Liver (tissue), 9 donors: ENCODE measurements around the gene APP. TPM values are rescaled to one million over a fixed set of nuclear protein-coding genes. Genes with fewer than 3 reads are reported as not detected.

Experiments
- DNase-seq: peaks from one replicate; pipeline ENCODE4 v3.0.0-alpha.2; 2017; ENCODE audit warnings: low spot score
- H3K27ac ChIP-seq, 2 donors: one replicate each; pipeline ENCODE4 v1.7.0; 2013; ENCODE audit warnings: inconsistent platforms in 2 of 2, low read length in 2 of 2, control low read depth in 1 of 2, low read depth in 1 of 2, mild to moderate bottlenecking in 1 of 2
- H3K27me3 ChIP-seq, 4 donors: one replicate each; pipeline versions ENCODE4 v1.6.1 to v1.7.0; 2013; ENCODE audit warnings: low read length in 3 of 4, inconsistent platforms in 1 of 4, mild to moderate bottlenecking in 1 of 4, moderate library complexity in 1 of 4; ENCODE audit not compliant: control insufficient read depth in 4 of 4, insufficient read depth in 4 of 4
- H3K36me3 ChIP-seq, 4 donors: one replicate each; pipeline versions ENCODE4 v1.6.1 to v1.7.0; 2013; ENCODE audit warnings: low read length in 3 of 4, mild to moderate bottlenecking in 3 of 4, low read depth in 1 of 4, moderate library complexity in 1 of 4; ENCODE audit not compliant: control insufficient read depth in 4 of 4, insufficient read depth in 3 of 4
- H3K4me1 ChIP-seq, 4 donors: one replicate each; pipeline versions ENCODE4 v1.6.1 to v1.7.0; 2013; ENCODE audit warnings: low read length in 3 of 4, mild to moderate bottlenecking in 3 of 4, moderate library complexity in 1 of 4; ENCODE audit not compliant: control insufficient read depth in 4 of 4, insufficient read depth in 4 of 4
- H3K4me3 ChIP-seq, 3 donors: one replicate each; pipeline versions ENCODE4 v1.6.1 to v1.7.0; 2013; ENCODE audit warnings: low read length in 3 of 3, control low read depth in 1 of 3, low read depth in 1 of 3, mild to moderate bottlenecking in 1 of 3
- H3K9ac ChIP-seq, 2 donors: one replicate each; pipeline ENCODE4 v1.7.0; 2013; ENCODE audit warnings: low read length in 2 of 2, mild to moderate bottlenecking in 2 of 2, moderate library complexity in 2 of 2, control low read depth in 1 of 2, low read depth in 1 of 2
- H3K9me3 ChIP-seq, 4 donors: one replicate each; pipeline versions ENCODE4 v1.6.1 to v1.7.0; 2013; ENCODE audit warnings: low read length in 3 of 4; ENCODE audit not compliant: control insufficient read depth in 4 of 4
- EGR1 ChIP-seq, 2 donors: IDR thresholded peaks; 2 replicates each; pipeline ENCODE4 v1.6.1; 2016 to 2018; ENCODE audit warnings: antibody characterized with exemption in 2 of 2, low read depth in 2 of 2
- FOXA2 ChIP-seq: IDR thresholded peaks from 2 replicates; pipeline ENCODE4 v1.6.1; 2016; ENCODE audit warnings: antibody characterized with exemption
- GABPA ChIP-seq, 2 donors: IDR thresholded peaks in 1 of 2; conservative IDR thresholded peaks in 1 of 2; 2 replicates each; pipeline ENCODE4 v1.6.1; 2016; ENCODE audit warnings: antibody characterized with exemption in 2 of 2, mild to moderate bottlenecking in 1 of 2, moderate library complexity in 1 of 2
- HNF4A ChIP-seq, 2 donors: conservative IDR thresholded peaks; 2 replicates each; pipeline ENCODE4 v1.6.1; 2016; ENCODE audit warnings: antibody characterized with exemption in 2 of 2, mild to moderate bottlenecking in 2 of 2
- HNF4G ChIP-seq: IDR thresholded peaks from 2 replicates; pipeline ENCODE4 v1.6.1; 2016; ENCODE audit warnings: antibody characterized with exemption
- JUND ChIP-seq, 2 donors: IDR thresholded peaks; 2 replicates each; pipeline ENCODE4 v1.6.1; 2016; ENCODE audit warnings: antibody characterized with exemption in 2 of 2
- NR2F2 ChIP-seq: IDR thresholded peaks from 2 replicates; pipeline ENCODE4 v1.6.1; 2016; ENCODE audit warnings: antibody characterized with exemption
- RAD21 ChIP-seq, 2 donors: IDR thresholded peaks; 2 replicates each; pipeline ENCODE4 v1.6.1; 2016; ENCODE audit warnings: antibody characterized with exemption in 2 of 2, mild to moderate bottlenecking in 2 of 2
- RXRA ChIP-seq, 2 donors: IDR thresholded peaks; 2 replicates each; pipeline ENCODE4 v1.6.1; 2017 to 2018; ENCODE audit warnings: antibody characterized with exemption in 2 of 2, mild to moderate bottlenecking in 1 of 2
- SP1 ChIP-seq: IDR thresholded peaks from 2 replicates; pipeline ENCODE4 v1.6.1; 2018; ENCODE audit warnings: antibody characterized with exemption, mild to moderate bottlenecking
- YY1 ChIP-seq: IDR thresholded peaks from 2 replicates; pipeline ENCODE4 v1.6.1; 2016; ENCODE audit warnings: antibody characterized with exemption, mild to moderate bottlenecking
- WGBS: extraction: QIAGEN DNeasy Blood & Tissue Kit; methylation state at CpG from one replicate; pipeline ENCODE4 v1.1.7; 2013; 5-methylcytosine and 5-hydroxymethylcytosine counted together
- polyA plus RNA-seq, 2 donors: library from polyadenylated mRNA; stranded (reverse) in 1 of 2; unstranded in 1 of 2; fragments of 200-250 nt in 1 of 2; fragments of >200 nt in 1 of 2; fragmentation: Nextera tagmentation in 1 of 2; extraction: Ambion mirVana in 1 of 2; gene quantifications; one replicate each; pipeline versions ENCODE4 v1.2.1 to v1.2.3, GENCODE V29; 2013 to 2015
- total RNA-seq, 2 donors: library from RNA; depleted of rRNA; stranded (reverse); fragments of >200 nt; gene quantifications; one replicate each; pipeline ENCODE4 v1.2.3, GENCODE V29; 2014
- TF ChIP-seq, protein P1 (sequence below): IDR thresholded peaks from 2 replicates; pipeline ENCODE4 v1.6.1; 2016; ENCODE audit warnings: antibody characterized with exemption
- TF ChIP-seq, protein P2 (sequence below): IDR thresholded peaks from 2 replicates; pipeline ENCODE4 v1.6.1; 2016; ENCODE audit warnings: antibody characterized with exemption, mild to moderate bottlenecking
- TF ChIP-seq, protein P3 (sequence below): fragments of 150-350 bp; IDR thresholded peaks from 2 replicates; pipeline ENCODE4 v1.5.1; 2017; ENCODE audit warnings: improper control_type of control experiment, low read depth, low read length; ENCODE audit not compliant: missing input control
- TF ChIP-seq, protein P4 (sequence below): IDR thresholded peaks from 2 replicates; pipeline ENCODE4 v1.6.1; 2016; ENCODE audit warnings: antibody characterized with exemption
- TF ChIP-seq, protein P5 (sequence below): IDR thresholded peaks from 2 replicates; pipeline ENCODE4 v1.6.1; 2016; ENCODE audit warnings: antibody characterized with exemption
- donor health status: healthy.
- donor health status: healthy.
- donor health status: healthy.
- donor health status: healthy.
- donor health status: healthy.

APP gene
- total and polyA plus RNA-seq, 4 donors: 24.9 to 201 (median 111) TPM

DNA sequence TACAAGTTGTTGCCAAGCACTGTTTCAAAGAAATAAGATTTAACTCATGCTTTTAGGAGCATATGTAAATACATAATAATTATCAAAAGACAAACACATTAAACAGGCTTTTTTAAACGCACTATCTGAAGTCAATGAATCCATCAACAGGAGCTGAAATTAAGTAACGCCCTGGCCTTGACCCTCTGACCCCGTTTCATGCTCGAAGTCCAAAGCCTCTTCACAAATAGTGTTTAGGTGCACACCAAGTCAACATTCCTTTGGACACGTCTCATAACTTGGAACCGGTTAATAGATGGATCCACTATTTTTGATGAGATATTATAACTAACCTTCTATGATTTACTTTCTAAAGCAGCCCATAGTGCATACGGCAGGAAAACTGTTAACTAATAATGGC, 226.5 kb downstream of the APP start:
- DNase-seq: no peak
- TF ChIP-seq NR2F2 (peak; percentile 46), RXRA (IDR thresholded peaks at IDR 0.05) (peak; percentile 16 to 32), HNF4G (peak; percentile 10), HNF4A (conservative IDR thresholded peaks at IDR 0.05) (peak; percentile 43 to 76)
- TF ChIP-seq, protein P1, sequence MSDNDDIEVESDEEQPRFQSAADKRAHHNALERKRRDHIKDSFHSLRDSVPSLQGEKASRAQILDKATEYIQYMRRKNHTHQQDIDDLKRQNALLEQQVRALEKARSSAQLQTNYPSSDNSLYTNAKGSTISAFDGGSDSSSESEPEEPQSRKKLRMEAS: no peak
- peaks cover 0 to 4% (median 0%) of the 10 kb centered on the region in 4 donors for H3K4me1 ChIP-seq
- H3K4me3 ChIP-seq: no peak overlapping the region
- H3K9ac ChIP-seq: no peak overlapping the region
- WGBS: 48% methylated on average over 7 of the region's 7 CpGs
- no peaks in the 10 kb centered on the region for H3K27me3 ChIP-seq
- no peaks in the 10 kb centered on the region for H3K9me3 ChIP-seq
- H3K36me3 ChIP-seq: peaks cover 0 to 5% (median under 1%) of the 10 kb centered on the region in 4 donors
- H3K27ac ChIP-seq: no peak overlapping the region

DNA sequence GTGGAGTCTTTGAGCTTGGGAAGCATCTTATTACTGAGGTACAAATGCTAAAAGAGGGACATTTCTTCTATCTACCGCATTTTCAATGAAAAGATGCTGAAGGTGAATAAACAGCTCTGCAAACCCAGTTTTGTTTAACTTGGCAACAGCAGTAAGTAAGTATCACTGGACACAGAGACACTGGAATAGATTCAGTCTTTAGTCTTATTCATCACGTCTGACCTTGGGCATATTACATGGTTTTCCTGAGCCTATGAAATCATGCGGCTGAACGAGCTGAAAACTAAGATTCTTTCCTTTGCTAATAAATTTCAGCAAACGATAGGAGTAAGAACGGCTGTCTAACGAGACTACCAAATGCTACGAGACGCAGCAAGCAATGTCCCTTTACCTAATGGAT, 228.4 kb downstream of the APP start:
- H3K27ac ChIP-seq: no peak overlapping the region
- H3K27me3 ChIP-seq: no peaks in the 10 kb centered on the region
- WGBS: 78% methylated on average over 9 of the region's 9 CpGs
- H3K36me3 ChIP-seq: peaks cover 0 to 5% (median 2%) of the 10 kb centered on the region in 4 donors
- TF ChIP-seq YY1 (no peak), RXRA (IDR thresholded peaks at IDR 0.05) (no peak), FOXA2 (no peak), NR2F2 (no peak), JUND (IDR thresholded peaks at IDR 0.05) (no peak), HNF4A (conservative IDR thresholded peaks at IDR 0.05) (no peak), SP1 (no peak), EGR1 (IDR thresholded peaks at IDR 0.05; ENCODE audit: low read depth in 2 of 2) (no peak)
- TF ChIP-seq, protein P2, sequence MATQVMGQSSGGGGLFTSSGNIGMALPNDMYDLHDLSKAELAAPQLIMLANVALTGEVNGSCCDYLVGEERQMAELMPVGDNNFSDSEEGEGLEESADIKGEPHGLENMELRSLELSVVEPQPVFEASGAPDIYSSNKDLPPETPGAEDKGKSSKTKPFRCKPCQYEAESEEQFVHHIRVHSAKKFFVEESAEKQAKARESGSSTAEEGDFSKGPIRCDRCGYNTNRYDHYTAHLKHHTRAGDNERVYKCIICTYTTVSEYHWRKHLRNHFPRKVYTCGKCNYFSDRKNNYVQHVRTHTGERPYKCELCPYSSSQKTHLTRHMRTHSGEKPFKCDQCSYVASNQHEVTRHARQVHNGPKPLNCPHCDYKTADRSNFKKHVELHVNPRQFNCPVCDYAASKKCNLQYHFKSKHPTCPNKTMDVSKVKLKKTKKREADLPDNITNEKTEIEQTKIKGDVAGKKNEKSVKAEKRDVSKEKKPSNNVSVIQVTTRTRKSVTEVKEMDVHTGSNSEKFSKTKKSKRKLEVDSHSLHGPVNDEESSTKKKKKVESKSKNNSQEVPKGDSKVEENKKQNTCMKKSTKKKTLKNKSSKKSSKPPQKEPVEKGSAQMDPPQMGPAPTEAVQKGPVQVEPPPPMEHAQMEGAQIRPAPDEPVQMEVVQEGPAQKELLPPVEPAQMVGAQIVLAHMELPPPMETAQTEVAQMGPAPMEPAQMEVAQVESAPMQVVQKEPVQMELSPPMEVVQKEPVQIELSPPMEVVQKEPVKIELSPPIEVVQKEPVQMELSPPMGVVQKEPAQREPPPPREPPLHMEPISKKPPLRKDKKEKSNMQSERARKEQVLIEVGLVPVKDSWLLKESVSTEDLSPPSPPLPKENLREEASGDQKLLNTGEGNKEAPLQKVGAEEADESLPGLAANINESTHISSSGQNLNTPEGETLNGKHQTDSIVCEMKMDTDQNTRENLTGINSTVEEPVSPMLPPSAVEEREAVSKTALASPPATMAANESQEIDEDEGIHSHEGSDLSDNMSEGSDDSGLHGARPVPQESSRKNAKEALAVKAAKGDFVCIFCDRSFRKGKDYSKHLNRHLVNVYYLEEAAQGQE: no peak
- TF ChIP-seq, protein P3, sequence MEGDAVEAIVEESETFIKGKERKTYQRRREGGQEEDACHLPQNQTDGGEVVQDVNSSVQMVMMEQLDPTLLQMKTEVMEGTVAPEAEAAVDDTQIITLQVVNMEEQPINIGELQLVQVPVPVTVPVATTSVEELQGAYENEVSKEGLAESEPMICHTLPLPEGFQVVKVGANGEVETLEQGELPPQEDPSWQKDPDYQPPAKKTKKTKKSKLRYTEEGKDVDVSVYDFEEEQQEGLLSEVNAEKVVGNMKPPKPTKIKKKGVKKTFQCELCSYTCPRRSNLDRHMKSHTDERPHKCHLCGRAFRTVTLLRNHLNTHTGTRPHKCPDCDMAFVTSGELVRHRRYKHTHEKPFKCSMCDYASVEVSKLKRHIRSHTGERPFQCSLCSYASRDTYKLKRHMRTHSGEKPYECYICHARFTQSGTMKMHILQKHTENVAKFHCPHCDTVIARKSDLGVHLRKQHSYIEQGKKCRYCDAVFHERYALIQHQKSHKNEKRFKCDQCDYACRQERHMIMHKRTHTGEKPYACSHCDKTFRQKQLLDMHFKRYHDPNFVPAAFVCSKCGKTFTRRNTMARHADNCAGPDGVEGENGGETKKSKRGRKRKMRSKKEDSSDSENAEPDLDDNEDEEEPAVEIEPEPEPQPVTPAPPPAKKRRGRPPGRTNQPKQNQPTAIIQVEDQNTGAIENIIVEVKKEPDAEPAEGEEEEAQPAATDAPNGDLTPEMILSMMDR: no peak
- DNase-seq: no peak
- H3K4me1 ChIP-seq: peaks cover 0 to 4% (median 0%) of the 10 kb centered on the region in 4 donors
- H3K9ac ChIP-seq: no peak overlapping the region
- no peaks in the 10 kb centered on the region for H3K9me3 ChIP-seq
- no peak overlapping the region for H3K4me3 ChIP-seq

DNA sequence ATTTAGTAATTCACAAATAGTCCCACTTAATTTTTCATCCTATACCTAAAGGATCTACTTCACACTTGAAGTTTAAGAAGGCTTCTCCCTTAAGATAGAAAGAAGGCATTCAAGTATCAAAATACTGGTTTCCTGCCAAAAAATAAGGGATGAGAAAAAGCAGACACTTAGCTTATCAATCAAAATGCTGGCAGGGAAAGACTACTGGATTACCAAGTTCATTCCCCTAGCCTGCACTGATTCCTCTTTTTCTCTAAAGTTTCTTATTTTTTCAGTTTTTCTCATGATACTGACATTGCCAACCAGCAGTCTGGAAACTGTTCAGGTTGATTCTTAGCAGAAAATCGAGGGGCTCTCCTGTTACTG, 231.2 kb downstream of the APP start:
- peaks cover 0 to 12% (median 3%) of the 10 kb centered on the region in 4 donors for H3K4me1 ChIP-seq
- H3K36me3 ChIP-seq: peaks cover 0 to 2% (median 0%) of the 10 kb centered on the region in 4 donors
- WGBS: 65% methylated on average over 1 of the region's 1 CpG
- H3K9me3 ChIP-seq: no peaks in the 10 kb centered on the region
- H3K27ac ChIP-seq: no peak overlapping the region
- no peak for DNase-seq
- no peaks in the 10 kb centered on the region for H3K27me3 ChIP-seq
- H3K4me3 ChIP-seq: no peak overlapping the region
- H3K9ac ChIP-seq: no peak overlapping the region
- no peak for TF ChIP-seq GABPA (IDR thresholded peaks at IDR 0.05 in 1 of 2, conservative IDR thresholded peaks at IDR 0.05 in 1 of 2)
- TF ChIP-seq, protein P4, sequence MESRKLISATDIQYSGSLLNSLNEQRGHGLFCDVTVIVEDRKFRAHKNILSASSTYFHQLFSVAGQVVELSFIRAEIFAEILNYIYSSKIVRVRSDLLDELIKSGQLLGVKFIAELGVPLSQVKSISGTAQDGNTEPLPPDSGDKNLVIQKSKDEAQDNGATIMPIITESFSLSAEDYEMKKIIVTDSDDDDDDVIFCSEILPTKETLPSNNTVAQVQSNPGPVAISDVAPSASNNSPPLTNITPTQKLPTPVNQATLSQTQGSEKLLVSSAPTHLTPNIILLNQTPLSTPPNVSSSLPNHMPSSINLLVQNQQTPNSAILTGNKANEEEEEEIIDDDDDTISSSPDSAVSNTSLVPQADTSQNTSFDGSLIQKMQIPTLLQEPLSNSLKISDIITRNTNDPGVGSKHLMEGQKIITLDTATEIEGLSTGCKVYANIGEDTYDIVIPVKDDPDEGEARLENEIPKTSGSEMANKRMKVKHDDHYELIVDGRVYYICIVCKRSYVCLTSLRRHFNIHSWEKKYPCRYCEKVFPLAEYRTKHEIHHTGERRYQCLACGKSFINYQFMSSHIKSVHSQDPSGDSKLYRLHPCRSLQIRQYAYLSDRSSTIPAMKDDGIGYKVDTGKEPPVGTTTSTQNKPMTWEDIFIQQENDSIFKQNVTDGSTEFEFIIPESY: no peak
- TF ChIP-seq, protein P5, sequence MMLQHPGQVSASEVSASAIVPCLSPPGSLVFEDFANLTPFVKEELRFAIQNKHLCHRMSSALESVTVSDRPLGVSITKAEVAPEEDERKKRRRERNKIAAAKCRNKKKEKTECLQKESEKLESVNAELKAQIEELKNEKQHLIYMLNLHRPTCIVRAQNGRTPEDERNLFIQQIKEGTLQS: no peak
- no peak for TF ChIP-seq YY1
- TF ChIP-seq, protein P3: no peak
- no peak for TF ChIP-seq HNF4G
- TF ChIP-seq NR2F2: no peak
- TF ChIP-seq, protein P1: no peak
- no peak for TF ChIP-seq RAD21 (IDR thresholded peaks at IDR 0.05)
